NCI-H2196 treated with DMSO at 0.1 percent for 48 hours (cell line): ENCODE data around the gene NEU4.
"Not testable (repeated sequence)": the region's sequence is repeated elsewhere in the genome, so short reads cannot be mapped to it uniquely, and the experiment has no call there.

Experiments used
- DNase-seq: peaks from one replicate; lab custom pipeline; 2025; ENCODE audit not compliant: unreplicated experiment; lab: John Stamatoyannopoulos, UW

The NEU4 gene

DNA sequence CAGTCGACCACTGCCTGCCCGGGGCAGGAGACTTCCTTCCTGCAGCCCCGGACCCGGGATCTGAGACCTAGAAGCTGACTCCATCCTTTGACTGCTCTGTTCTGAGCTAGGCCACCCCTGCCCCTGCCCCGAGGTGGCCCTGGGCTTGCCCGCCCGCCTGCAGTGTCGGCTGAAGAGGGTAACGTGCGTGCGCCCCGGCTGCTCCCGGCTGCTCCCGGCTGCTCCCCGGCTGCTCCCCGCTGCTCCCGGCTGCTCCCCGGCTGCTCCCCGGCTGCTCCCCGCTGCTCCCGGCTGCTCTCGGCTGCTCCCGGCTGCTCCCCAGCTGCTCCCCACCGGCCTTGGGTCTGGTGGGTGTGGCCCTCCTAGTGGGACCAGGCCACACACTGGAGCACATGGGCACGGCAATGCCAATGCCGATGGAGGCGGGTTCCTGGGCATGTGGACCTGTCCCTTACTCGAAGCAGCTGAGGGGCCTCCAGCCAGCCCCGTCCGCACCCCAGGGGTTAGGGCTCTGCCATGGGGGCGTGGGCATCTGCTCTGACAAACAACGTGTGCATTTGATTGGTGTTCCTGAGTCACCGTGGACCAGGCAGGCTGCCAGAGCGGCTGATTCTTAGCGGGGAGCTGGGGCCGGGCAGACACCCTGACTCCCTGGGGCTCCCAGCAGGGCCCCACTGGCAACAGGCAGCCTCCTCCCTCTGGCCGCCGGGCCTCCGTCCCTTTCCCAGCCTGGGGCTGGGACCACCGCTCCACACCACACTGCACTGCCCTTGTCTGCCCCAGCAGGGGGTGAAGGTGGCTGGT is 34.4 kb upstream of the NEU4 start:
- DNase-seq = no peak

DNA sequence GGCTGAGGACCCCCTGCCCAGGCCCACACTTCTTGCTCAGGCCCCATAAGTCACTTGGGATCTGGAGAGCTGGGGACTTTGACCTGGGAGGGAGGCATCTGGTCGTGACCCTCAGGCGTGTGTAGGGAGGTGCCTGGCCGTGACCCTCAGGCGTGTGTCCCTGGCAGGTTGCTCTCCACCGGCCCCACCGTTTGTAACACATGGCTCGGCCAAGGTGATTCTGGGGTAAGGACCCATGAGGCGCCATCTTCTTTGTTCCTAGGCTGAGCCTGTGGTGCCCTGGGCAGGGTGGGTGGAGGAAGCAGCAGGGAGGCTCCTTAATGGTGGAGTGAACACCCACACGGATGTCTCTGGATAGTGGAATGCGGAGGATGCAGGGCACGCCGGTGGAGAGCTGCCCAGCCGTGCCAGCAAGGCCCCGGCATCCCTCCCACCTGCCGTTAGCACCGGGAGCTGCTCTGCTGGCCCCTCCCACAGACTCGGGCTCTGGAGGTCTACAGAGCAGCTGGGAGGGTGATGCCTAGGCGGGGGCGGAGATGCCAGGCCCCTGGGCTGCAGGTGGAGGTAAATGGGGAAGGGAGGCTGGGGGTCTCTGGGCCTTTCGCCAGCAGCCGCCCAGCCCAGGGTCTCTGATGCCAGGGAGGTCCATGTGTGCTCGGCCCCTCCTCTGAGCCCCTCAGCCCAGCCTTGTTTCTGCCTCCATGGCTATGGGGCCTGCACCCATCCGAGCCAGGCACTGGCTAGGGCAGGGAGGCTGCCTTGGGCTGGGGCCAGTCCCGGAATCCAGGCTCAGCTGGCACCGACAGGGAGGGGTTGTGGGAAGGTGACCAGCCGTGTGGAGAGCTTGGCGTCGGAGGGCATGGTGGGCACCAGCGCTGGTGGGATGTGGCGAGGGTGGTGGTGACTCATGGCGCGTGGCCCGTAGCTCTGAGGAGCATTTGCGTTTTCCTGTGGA is 33.5 kb upstream of the NEU4 start:
- DNase-seq = no peak

DNA sequence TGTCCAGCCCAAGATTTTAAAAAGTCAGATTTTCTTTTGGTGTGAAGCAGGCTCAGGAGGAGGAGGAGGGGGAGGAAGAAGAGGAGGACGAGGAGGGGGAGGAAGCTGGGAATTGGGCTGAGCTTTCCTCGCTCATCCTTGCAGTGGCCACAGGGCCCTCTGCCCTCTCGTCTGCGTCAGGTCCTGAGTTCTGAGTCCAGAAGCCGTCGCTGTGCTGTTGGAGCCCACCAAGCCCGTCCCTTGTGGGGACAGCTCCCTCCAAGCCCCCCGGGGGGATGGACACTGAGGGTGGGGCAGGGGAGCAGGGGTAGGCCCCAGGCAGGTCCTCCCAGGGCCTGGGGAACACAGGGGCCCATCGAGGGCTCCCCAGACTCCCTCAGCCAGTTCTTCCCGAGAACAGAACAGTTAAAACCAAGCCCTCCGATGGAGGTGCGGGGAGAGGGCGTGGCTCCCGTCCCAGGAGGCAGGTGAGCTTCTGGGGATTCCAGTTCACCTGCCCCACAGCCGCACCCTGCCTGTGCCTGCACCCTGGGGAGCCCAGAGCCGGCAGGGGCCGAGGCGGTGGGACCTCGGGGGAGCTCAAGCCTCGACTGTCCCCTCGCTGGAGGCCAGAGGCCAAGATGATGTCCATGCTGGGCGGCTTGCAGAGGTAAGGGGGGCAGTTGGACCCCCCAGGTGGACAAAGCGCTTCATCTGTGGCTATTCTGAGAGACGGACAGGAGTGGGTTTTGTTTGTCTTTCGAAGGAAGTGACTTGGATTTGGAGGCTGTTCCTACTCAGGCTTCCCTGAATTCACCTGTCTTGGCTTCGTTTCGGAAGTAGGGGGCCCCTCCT is 32.4 kb upstream of the NEU4 start, which contains the start of gene GAL3ST2:
Gene GAL3ST2, plus strand, starts transcription at position 487 of the 834 bp plus-strand sequence. Its CDS starts 134 bp downstream, at position 621.
- DNase-seq = no peak

DNA sequence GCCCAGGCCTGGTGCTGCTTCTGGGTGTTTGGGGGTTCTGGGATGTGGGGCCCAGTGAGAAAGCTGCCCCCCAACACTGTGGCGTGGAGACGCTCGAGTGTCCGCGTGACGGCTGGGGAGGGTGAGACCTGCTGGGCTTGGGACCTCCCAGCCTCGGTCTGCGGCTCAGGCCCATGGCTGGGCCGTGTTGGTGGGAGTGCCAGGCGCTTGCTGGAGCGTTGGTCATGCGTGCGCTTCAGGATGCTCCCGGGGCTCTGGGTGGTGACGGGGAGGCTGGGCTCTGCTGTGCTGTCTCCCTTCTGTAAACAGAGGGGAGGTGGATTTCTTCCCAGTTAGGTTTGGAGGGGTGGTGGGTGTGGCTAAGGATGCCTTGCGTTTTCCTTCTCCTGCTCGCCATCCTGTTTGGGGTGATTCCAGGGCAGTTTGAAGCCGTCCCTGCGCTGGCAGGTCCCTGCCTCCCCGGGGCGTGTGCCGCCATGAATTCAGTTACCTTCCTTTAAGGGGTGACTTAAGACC is 31.8 kb upstream of the NEU4 start:
- no peak for DNase-seq

DNA sequence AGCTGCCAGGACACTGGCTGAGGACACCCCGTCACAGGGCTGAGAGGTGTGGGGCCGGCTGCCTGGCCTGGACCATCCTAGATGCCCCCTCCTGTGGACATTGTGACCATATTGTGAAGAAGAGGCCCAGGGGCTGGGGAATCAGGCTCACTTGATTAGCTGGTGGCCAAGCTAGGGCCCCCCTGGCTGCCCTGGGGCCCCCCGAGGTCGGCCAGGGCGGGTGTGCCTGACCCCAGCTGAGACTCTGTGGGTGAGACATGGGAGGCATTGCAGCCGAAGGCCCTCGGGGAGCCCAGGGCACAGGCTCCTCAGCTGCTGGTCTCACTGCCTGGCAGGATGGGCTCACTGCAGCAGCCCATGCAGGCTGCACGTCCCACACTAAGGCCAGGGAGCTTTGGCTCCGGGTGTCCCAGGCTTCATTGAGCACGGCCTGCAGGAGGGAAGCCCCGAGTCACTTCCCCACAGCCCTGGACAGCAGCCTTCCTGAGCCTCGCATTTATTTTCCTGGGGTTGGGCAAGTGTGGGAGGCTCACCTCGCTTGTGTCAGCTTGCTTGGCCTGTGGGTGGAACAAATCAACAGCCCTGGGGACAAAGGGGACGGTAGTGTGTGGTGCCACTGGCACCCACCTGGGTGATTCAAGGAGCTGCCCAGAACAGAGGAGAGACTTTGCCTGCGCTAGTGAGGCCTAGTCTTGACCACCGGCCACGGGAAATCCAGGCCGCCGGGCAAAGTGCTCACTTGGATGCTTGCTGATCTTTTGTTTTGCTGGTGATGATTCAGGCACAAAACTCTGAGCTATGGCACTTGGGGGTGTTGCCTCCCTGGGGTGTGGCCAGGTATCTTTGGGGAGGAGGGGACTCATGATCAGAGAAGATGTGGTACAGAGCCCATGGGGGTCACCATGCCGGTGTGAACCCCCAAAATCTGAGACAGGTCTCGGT is 31.0 kb upstream of the NEU4 start:
- DNase-seq = no peak

DNA sequence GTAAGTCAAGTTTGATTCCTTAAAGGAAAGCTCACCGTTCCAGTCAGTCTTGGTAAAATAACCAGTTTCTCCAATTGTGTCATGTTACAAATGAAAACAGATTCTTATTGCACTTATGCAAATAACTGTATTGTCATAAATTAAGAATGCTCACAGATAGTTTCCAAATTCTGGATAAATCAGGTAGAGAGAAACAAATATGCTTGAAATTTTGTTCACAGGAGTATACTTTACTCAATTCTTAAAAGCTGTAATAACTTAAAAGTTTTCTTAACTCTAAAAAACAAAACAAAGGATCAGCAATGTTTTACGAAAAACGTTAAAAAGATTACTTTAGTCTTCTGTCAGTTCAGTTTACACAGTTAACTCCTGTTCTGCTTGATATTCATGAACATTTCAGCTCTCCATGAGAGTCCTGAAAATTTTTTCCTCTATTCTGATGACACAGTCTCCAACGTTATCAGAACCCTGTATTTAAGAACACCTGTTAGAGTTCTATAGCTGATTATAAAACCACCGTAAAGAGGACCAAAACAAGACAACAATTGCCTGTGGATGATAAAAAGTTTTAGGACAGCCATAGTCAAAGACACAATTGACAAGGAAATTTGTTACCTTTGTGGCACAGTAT is 27.9 kb upstream of the NEU4 start:
- no peak for DNase-seq

DNA sequence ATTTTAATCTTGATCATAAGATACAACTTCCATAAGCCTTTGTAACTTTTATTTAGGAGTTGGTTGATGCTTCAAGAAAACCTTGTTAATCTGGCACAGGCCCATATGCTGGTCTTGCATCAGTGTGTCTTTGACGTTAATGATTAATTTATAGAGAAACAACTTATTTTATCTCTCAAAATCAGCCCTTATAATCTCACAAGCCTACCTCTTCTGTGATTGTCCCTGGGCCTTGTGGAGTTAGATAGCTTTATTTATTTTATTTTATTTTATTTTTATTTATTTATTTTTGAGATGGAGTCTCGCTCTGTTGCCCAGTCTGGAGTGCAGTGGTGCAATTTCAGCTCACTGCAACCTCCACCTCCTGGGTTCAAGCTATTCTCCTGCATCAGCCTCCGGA is 26.9 kb upstream of the NEU4 start:
- DNase-seq = not testable (repeated sequence)

DNA sequence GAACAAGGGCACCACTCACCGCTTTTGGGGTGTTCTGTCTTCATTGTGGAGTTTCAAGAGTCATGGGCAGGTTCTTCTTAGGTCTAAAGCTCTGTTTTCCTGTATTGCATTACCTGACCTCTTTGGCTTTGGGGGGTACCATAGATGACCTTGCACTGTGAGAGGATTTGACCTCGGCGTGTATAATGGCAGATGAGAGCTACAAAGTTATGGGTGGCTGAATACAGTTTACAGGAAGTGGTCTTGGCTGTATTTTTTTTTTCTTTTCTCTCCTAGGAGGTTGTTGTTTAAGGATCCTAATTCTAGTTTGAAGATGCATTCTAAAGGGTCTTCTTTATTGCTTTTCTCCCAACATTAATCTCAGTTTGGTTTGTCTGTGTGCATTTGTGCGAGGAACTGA is 20.9 kb upstream of the NEU4 start:
- no peak for DNase-seq

DNA sequence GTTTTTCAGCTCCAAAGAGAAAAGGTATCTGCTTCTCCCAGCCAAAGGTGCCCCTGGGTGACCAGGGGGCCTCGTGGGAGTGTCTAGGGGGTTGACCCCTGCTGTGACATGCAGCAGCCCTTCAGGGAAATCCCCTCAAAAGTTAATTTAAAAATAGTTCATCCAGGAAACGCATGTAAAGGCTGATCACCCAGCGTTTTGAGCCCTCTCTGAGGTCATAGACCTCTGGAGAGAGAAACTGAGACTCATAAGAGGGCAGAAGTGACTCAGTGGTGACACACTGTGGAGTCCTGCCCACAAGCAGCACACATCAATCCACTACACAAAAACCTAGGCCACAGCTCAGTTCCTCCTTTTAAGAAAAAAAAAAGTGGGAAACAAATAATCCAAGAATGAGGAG is 20.4 kb upstream of the NEU4 start:
- DNase-seq = no peak

DNA sequence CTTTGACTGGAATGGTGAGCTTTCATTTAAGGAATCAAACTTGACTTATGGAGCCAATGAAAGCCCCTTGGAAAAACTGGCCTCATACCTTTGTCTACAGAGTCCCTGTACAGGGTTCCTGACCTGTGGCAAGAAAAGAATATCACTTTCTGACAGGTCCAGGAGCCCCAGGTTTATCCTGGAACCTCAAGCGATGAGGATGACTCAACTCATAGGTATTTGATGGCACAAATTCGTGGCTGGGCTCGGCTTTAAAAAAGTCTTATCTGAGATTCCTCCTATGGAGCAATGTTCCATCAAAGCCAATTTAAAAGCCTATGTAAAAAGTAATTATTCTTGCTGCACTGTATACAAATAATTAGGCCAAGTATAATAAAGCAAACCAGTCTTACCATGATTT is 17.6 kb upstream of the NEU4 start:
- not testable (repeated sequence) for DNase-seq

DNA sequence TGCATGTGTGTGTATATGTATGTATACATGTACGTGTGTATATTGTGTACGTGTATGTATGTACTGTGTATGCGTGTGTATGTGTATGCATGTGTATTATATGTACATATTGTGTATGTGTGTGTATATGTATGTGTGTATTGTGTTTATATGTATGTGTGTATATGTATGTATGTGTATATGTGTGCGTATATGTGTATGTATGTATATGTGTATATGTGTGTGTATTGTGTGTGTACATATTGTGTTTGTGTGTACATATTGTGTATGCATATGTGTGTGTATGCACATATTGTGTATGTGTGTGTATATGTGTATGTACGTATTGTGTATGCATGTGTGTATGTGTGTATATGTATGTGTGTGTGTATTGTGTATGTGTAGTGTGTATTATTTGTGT is 15.6 kb upstream of the NEU4 start:
- DNase-seq = no peak

DNA sequence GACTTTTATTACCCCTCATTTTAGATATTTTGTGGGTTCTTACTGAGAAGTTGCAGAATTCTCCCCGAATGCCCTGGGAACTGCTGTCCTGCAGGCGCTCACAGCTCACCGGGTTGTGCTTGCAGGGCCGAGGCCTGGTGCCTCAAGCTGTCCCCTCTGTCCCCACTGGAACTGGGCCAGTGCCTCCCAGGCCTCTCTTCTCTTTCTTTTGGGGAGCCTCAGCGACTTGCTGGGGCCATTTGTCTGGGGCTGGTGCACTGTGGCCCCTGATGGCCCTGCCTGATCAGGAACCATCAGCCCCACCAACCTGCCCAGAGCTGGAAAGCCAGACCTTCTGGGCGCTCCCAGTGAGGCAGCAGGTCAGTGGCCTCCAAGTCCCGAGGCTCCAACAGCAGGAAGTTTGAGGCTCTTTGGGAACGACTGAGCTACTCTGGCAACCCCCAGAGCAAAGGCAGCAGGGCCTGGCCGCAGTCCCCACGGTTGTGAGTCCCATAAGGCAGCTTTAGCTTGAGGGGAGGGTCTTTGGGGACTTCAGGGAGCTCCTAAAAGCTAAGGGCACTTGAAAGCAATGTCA is 14.7 kb upstream of the NEU4 start:
- no peak for DNase-seq

DNA sequence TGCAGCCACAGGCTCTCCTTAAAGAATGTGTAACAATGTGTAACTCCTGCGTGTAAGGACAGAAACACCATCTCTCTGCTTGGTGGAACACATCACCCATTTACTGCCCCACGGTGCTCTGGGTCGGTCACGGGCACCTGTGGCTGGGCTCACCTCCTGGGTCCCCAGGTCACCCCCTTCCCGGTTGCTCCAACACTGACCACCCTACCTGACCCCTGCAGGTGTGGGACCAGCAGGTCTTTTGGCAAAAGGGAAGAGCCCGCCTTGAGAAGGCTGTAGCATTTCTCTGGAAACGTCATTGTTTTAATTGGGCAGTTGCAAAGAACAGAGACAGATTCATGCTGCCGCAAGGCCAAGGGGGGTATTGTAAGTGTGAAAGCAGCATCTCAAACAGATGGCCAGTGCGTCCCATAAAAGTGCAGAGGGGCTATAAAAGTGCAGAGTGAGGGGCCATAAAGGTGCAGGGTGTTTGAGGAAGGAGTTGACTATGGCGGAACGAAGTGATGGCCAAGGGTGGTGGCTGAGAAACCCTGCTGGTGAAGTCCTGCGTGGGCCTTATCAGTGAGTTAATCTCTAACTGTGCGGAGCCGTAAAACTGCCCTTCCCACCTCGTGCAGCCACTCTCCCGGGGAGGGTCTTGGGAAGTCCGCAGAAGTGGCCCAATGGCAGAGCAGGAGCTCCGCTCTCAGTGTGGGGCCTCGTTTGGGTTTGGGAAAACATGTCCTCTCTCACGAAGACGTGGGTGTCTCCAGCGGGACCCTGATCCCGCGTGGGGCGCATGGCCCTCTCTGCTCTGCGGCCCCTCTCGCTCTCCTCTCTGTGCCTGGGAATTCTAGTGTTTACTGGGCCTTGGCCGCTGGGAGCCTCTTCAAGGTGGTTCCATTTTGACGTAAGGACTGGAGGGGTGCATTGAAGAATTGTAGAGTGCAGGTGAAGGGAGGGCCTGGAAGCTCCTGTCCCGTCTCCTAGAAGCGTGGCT is 13.7 kb upstream of the NEU4 start:
- no peak for DNase-seq

DNA sequence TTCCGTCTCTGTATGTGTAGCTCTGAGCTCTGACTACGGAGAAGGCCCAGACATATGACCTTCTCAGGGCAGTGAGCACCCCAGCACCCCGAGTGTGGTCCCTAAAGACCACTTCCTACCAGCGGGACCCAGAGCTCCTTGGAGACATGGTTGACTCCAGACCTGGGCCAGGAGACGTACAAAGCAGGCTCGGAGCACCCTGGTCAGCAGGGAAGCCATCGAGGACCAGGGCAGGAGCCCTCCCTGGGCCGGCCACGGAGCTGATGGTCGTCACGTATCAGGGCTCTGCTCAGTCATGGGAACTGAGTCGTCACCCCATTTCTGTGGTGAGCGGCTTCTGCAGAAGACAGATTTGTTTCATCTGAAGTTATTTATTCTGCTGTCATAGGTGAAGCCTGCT is 12.8 kb upstream of the NEU4 start:
- DNase-seq = no peak

DNA sequence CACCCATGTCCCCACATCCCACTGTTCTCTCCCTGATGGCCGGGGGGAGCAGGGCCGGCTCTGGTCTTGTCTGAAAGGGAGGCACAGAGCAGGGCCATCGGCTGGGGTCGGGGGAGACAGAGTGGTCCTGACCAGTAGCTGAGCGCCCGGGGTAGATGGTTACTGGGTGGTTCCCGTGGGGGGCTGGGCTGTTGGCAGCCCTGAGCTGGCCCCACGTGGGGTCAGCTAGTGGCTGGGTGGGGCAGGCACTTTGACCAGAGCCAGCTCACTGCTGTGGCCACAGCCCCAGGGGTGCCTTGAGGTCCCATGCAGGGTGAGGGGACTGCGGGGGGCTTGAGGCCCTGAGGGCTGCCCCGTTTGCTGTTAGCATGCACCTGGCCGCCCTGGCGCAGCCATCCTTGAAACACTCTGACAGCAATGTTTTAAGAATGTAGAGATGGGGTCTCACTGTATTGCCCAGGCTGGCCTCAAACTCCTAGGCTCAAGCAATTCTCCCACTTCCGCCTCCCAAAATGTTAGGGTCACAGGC is 12.3 kb upstream of the NEU4 start:
- DNase-seq = no peak

DNA sequence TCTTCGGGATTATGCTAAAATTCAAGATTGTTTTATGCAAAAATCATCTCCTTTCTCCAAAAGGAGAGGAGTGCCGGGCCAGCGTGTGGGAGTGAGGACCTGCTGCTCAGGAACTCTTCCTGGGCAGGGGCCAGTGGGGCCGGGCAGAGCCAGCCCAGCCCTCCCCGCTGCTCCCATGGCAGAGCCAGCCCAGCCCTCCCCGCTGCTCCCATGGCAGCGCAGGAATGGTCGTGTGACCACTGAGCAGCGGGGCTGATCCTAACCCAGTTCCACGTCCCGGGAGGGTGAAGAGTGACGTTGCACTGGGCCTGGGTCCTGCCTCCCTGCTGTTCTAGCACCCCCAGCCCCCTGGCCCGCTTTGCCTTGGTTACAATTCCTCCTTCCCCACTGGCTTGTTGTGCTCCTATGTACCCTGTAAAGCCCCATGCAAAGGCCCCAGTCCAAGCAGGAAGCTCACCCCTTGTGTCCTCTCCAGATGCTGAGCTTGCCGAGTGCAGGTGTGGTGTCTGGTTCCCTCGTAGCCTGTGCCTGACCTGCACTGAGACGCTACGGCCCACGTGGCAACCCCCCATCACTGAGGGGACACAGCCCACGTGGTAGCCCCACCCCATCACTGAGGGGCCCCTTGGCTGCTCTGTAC is 11.4 kb upstream of the NEU4 start:
- peak; percentile 64 for DNase-seq

DNA sequence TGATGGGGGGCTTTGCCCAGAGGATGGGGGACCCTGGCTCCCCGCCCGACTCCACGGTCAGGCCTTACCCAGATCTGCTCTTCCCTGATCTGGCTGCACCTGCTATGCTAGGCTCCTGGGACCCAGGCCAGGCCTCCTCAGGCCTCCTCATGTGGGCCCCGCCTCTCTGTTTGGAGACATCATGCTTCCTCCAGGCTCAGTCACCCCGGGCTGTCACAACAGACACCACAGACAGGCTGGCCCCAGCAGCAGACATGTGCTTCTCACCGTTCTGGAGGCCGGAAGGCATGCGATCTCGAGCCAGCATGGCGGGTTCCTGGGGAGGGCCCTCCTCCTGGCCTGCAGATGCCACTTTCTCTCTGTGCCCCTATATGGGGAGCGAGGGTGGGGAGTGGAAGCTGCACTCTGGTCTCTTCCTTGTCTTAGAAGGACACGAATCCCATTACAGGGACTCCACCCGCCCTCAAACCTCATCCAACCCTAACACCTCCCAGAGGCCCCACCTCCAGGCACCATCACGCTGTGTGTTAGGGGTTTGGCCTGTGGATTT is 10.8 kb upstream of the NEU4 start:
- DNase-seq = peak; percentile 85
